Muscle layer of colon (tissue), 2 donors: ENCODE data around the gene C6.

Source experiments
- H3K27ac ChIP-seq: one replicate; pipeline ENCODE4 v1.7.0; 2013; ENCODE audit warnings: low read depth, mild to moderate bottlenecking, low read length, moderate library complexity
- H3K27me3 ChIP-seq, 2 donors: one replicate each; pipeline ENCODE4 v1.7.0; 2013; ENCODE audit warnings: low read length in 2 of 2, mild to moderate bottlenecking in 2 of 2; ENCODE audit not compliant: insufficient read depth in 2 of 2, control insufficient read depth in 1 of 2
- H3K36me3 ChIP-seq: one replicate; pipeline ENCODE4 v1.7.0; 2013; ENCODE audit warnings: mild to moderate bottlenecking, low read length; ENCODE audit not compliant: insufficient read depth
- H3K4me1 ChIP-seq: one replicate; pipeline ENCODE4 v1.7.0; 2013; ENCODE audit warnings: mild to moderate bottlenecking, low read length; ENCODE audit not compliant: insufficient read depth
- H3K4me3 ChIP-seq, 2 donors: one replicate each; pipeline ENCODE4 v1.7.0; 2013; ENCODE audit warnings: low read length in 2 of 2, low read depth in 1 of 2, mild to moderate bottlenecking in 1 of 2, moderate library complexity in 1 of 2
- H3K9ac ChIP-seq: one replicate; pipeline ENCODE4 v1.7.0; 2013; ENCODE audit warnings: low read length
- H3K9me3 ChIP-seq: one replicate; pipeline ENCODE4 v1.7.0; 2013; ENCODE audit warnings: mild to moderate bottlenecking, low read length
- donor health status: abdominal sarcoma.
- donor health status: Adenocarcinoma of cecum.

The C6 gene

GRCh38 chr5:41161271-41161670, 52.1 kb downstream of the C6 start:
- Histone ChIP-seq H3K9ac (no peak overlapping the region), H3K36me3 (no peaks in the 10 kb centered on the region), H3K4me1 (no peaks in the 10 kb centered on the region), H3K27me3 (no peaks in the 10 kb centered on the region), H3K9me3 (no peaks in the 10 kb centered on the region), H3K4me3 (no peak overlapping the region), H3K27ac (no peak overlapping the region)

- no peak overlapping the region for H3K9ac ChIP-seq
- no peak overlapping the region for H3K4me3 ChIP-seq
- no peaks in the 10 kb centered on the region for H3K9me3 ChIP-seq
- H3K4me1 ChIP-seq: no peaks in the 10 kb centered on the region
- no peaks in the 10 kb centered on the region for H3K27me3 ChIP-seq
- no peak overlapping the region for H3K27ac ChIP-seq
- no peaks in the 10 kb centered on the region for H3K36me3 ChIP-seq
These were observed 55.9 kb downstream of the C6 start for GRCh38 chr5:41157272-41157894.

GRCh38 chr5:41156739-41157138, 56.6 kb downstream of the C6 start:
- Histone ChIP-seq H3K27ac (no peak overlapping the region), H3K4me3 (no peak overlapping the region), H3K36me3 (no peaks in the 10 kb centered on the region)

GRCh38 chr5:41154491-41154890, 58.8 kb downstream of the C6 start:
- Histone ChIP-seq H3K27ac (no peak overlapping the region), H3K27me3 (no peaks in the 10 kb centered on the region), H3K9ac (no peak overlapping the region), H3K36me3 (no peaks in the 10 kb centered on the region), H3K4me1 (no peaks in the 10 kb centered on the region), H3K4me3 (no peak overlapping the region), H3K9me3 (no peaks in the 10 kb centered on the region)

More at GRCh38 chr5:41156739-41157138, 56.6 kb downstream of the C6 start:
- H3K4me1 ChIP-seq: no peaks in the 10 kb centered on the region
- H3K9ac ChIP-seq: no peak overlapping the region
- no peaks in the 10 kb centered on the region for H3K9me3 ChIP-seq
- H3K27me3 ChIP-seq: no peaks in the 10 kb centered on the region

GRCh38 chr5:41151564-41151963, 61.8 kb downstream of the C6 start:
- Histone ChIP-seq H3K36me3 (no peaks in the 10 kb centered on the region), H3K4me3 (no peak overlapping the region), H3K9me3 (no peaks in the 10 kb centered on the region), H3K9ac (no peak overlapping the region), H3K27ac (no peak overlapping the region), H3K27me3 (no peaks in the 10 kb centered on the region), H3K4me1 (no peaks in the 10 kb centered on the region)

- no peaks in the 10 kb centered on the region for H3K27me3 ChIP-seq
- no peak overlapping the region for H3K4me3 ChIP-seq
- no peak overlapping the region for H3K27ac ChIP-seq
- no peaks in the 10 kb centered on the region for H3K9me3 ChIP-seq
- H3K9ac ChIP-seq: no peak overlapping the region
- no peaks in the 10 kb centered on the region for H3K4me1 ChIP-seq
- no peaks in the 10 kb centered on the region for H3K36me3 ChIP-seq
These were observed 64.9 kb downstream of the C6 start for GRCh38 chr5:41148448-41148847.

GRCh38 chr5:41145306-41145705, 68.0 kb downstream of the C6 start:
- Histone ChIP-seq H3K27me3 (no peaks in the 10 kb centered on the region), H3K27ac (no peak overlapping the region), H3K9ac (no peak overlapping the region), H3K4me3 (no peak overlapping the region), H3K4me1 (no peaks in the 10 kb centered on the region), H3K9me3 (no peaks in the 10 kb centered on the region), H3K36me3 (no peaks in the 10 kb centered on the region)

- Histone ChIP-seq H3K4me1 (no peaks in the 10 kb centered on the region), H3K9ac (no peak overlapping the region), H3K9me3 (no peaks in the 10 kb centered on the region), H3K4me3 (no peak overlapping the region), H3K27me3 (no peaks in the 10 kb centered on the region), H3K36me3 (no peaks in the 10 kb centered on the region), H3K27ac (no peak overlapping the region)
These were observed 70.0 kb downstream of the C6 start for GRCh38 chr5:41143131-41143901.

GRCh38 chr5:41127967-41128690, 85.2 kb downstream of the C6 start:
- H3K9me3 ChIP-seq: no peaks in the 10 kb centered on the region
- no peak overlapping the region for H3K4me3 ChIP-seq
- H3K36me3 ChIP-seq: no peaks in the 10 kb centered on the region
- H3K27ac ChIP-seq: no peak overlapping the region
- H3K9ac ChIP-seq: no peak overlapping the region
- no peaks in the 10 kb centered on the region for H3K4me1 ChIP-seq
- H3K27me3 ChIP-seq: no peaks in the 10 kb centered on the region

- Histone ChIP-seq H3K27ac (no peak overlapping the region), H3K4me3 (no peak overlapping the region), H3K27me3 (no peaks in the 10 kb centered on the region), H3K4me1 (no peaks in the 10 kb centered on the region), H3K36me3 (no peaks in the 10 kb centered on the region), H3K9me3 (no peaks in the 10 kb centered on the region), H3K9ac (no peak overlapping the region)
These were observed 90.9 kb downstream of the C6 start for GRCh38 chr5:41122459-41122858.

- no peaks in the 10 kb centered on the region for H3K36me3 ChIP-seq
- H3K27ac ChIP-seq: no peak overlapping the region
- no peaks in the 10 kb centered on the region for H3K27me3 ChIP-seq
- no peaks in the 10 kb centered on the region for H3K9me3 ChIP-seq
- no peaks in the 10 kb centered on the region for H3K4me1 ChIP-seq
- no peak overlapping the region for H3K4me3 ChIP-seq
- no peak overlapping the region for H3K9ac ChIP-seq
These were observed 92.7 kb downstream of the C6 start for GRCh38 chr5:41120600-41120999.
